Inflammatory macrophage treated with lipopolysaccharide for 1 hour (primary cell): ENCODE results near the gene NOTCH2.

Source experiments
- DNase-seq, 2 donors: peaks; one replicate each; pipeline ENCODE4 v3.0.0-alpha.2; 2020 to 2022

The NOTCH2 gene

DNA sequence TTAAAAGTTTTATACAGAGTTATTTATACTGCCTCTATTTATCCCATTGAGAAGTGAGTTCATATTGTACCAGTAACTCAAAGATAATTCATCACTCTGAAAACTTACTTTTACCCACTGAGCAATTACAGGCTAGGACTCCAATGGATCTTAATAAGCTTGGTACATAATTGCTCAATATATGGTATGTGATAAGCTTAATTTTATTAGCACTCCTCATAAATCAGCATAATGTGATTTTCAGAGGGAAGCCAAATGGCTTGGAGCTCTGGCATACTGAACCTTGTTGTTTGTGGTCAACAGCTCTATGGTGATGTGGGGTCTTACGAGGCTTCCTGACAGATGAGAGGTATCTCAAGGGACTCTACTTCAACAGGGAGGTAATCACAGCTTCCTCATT lies 199.5 kb downstream of the NOTCH2 start:
- no peak for DNase-seq

DNA sequence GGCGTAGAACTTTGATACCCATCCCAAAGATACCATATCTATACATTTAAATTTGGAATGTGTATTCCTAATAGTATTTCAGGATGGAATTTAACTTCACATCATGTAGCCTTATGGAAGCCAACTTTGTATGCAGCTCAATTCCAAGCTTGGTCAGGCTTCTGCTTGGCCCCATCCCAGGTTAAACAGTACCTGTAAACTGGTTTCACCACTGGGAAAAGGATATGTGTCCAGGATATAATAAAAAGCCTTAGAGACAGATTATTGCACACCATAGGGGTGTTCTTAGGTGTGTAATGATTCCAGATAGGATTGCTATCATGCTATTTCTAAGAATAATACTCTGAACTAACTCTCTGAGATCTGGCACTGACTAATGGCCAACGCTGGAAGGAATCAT lies 201.3 kb downstream of the NOTCH2 start:
- DNase-seq = no peak

DNA sequence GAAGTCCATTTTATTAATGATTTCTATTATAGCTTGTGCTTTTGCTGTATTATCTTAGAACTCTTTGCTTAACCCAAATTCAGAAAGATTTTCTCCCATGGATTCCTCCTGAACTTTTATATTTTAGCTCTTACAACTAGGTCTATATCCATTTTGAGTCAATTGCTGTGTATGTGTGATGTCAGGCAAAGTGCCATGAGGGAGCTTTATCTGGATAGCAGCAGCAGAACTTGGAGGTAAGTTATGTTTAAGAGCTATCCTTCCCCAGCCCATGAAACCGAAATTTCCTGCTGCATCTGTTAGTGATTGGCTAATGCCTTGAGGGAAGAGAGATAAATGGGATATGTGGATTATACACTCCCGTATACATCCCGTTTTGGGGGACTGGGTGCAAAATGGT lies 203.0 kb downstream of the NOTCH2 start:
- DNase-seq = no peak

DNA sequence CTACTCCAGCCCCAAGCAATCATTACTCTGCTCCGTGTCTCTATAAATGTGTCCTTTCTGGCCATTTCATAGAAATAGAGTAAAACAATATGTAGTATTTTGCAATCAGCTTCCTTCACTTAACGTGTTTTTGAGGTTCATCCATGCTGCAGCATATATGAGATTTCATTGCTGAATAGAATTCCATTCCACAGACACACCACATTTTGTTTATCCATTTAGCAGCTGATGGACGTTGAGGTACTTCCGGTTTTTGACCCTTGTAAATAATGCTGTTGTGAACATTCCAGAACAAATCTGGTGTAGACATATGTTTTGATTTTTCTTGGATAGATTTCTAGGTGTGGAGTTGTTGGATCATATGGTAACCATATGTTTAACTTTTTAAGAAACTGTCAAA lies 203.8 kb downstream of the NOTCH2 start:
- DNase-seq = no peak

DNA sequence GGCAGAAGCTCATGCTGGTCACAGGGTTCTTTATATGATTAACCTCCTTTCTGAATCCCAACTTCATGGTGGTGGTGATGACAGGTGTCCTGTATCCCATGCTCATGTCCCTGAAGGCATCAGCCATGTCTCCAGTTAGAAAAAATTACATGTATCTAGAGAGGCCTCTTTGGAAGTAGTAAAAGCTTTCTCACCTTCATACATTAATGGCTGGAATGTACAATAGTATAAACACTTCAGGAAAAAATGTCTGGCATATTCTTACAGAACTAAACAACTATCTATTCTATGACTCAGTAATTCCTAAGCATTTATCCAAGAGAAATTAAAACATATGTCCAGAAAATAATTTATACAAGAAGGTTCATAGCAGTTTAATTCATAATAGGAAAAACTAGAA lies 207.2 kb downstream of the NOTCH2 start:
- no peak for DNase-seq
